Heart right ventricle (tissue), 16 donors: ENCODE measurements around the gene TUBGCP5. TPM values are rescaled to one million over a fixed set of nuclear protein-coding genes. Genes with fewer than 3 reads are reported as not detected.
"Not testable (repeated sequence)": the region's sequence is repeated elsewhere in the genome, so short reads cannot be mapped to it uniquely, and the experiment has no call there.

Experiments used
- ATAC-seq, 8 donors: fragments of 200-7000 bp; cut with Tn5 transposase; one replicate each; pipeline ENCODE4 v1.9.1; 2020; ENCODE audit warnings: mild to moderate bottlenecking in 8 of 8, moderate library complexity in 8 of 8, moderate number of reproducible peaks in 1 of 8
- DNase-seq, 2 donors: peaks; one replicate each; pipeline ENCODE4 v3.0.0-alpha.2; 2020
- H3K27ac ChIP-seq, 10 donors: fragments of 200-600 bp; sonication (generic) in 2 of 10; one replicate each; pipeline versions ENCODE4 v1.5.0 to v1.8.0; 2020 to 2022; ENCODE audit warnings: mild to moderate bottlenecking in 3 of 10
- H3K27me3 ChIP-seq, 7 donors: fragments of 200-600 bp; one replicate each; pipeline ENCODE4 v1.8.0; 2021 to 2022; ENCODE audit warnings: mild to moderate bottlenecking in 2 of 7
- H3K36me3 ChIP-seq, 9 donors: fragments of 200-600 bp; sonication (generic) in 1 of 9; one replicate each; pipeline versions ENCODE4 v1.5.0 to v1.8.0; 2020 to 2022; ENCODE audit warnings: mild to moderate bottlenecking in 2 of 9
- H3K4me1 ChIP-seq, 9 donors: fragments of 200-600 bp; sonication (generic) in 1 of 9; one replicate each; pipeline versions ENCODE4 v1.5.0 to v1.8.0; 2020 to 2022; ENCODE audit warnings: mild to moderate bottlenecking in 4 of 9
- H3K4me3 ChIP-seq, 10 donors: fragments of 200-600 bp; sonication (generic) in 2 of 10; one replicate each; pipeline versions ENCODE4 v1.5.0 to v1.8.0; 2020 to 2022; ENCODE audit warnings: mild to moderate bottlenecking in 7 of 10, moderate library complexity in 2 of 10
- H3K9me3 ChIP-seq, 11 donors: fragments of 200-600 bp in 10 of 11; sonication (generic) in 2 of 11; one replicate each; pipeline versions ENCODE4 v1.5.0 to v1.8.0; 2013 to 2022; ENCODE audit warnings: mild to moderate bottlenecking in 2 of 11, control low read depth in 1 of 11, moderate library complexity in 1 of 11
- WGBS, 2 donors: extraction: QIAGEN DNeasy Blood & Tissue Kit; methylation state at CpG; one replicate each; pipeline ENCODE4 v1.1.7; 2013; ENCODE audit warnings: inconsistent platforms in 1 of 2; 5-methylcytosine and 5-hydroxymethylcytosine counted together
- intact Hi-C, 10 donors: fragments of 100-400 bp; cut with DNase I; formaldehyde crosslinking; loops; one replicate each; pipeline versions ENCODE4 v1.11.1 to v1.14.2; 2022
- polyA plus RNA-seq, 2 donors: library from polyadenylated mRNA; stranded (reverse); fragments of 200-250 nt; gene quantifications; one replicate each; pipeline ENCODE4 v1.2.3, GENCODE V29; 2013
- total RNA-seq, 10 donors: library from RNA; stranded (reverse); fragmentation: NEBNext Ultra II Directional in 3 of 10; extraction: Animal tissue kit (Norgen Biotek cat#: 25700) in 3 of 10; gene quantifications; one replicate each; pipeline versions ENCODE4 v1.2.1 to v1.2.4, GENCODE V29; 2021 to 2023
- TF ChIP-seq, protein P1 (sequence below), 9 donors: fragments of 200-600 bp; sonication (generic) in 2 of 9; IDR thresholded peaks; one replicate each; pipeline versions ENCODE4 v1.5.0 to v1.8.0; 2021 to 2022; ENCODE audit warnings: antibody characterized with exemption in 9 of 9, mild to moderate bottlenecking in 5 of 9, moderate library complexity in 1 of 9
- donor health status: Arrhythmogenic right ventricular cardiomyopathy.
- donor health status: ischemic (EF 13 %, LVEDD 7.1; RV severe dilation, severe dysfunction).
- donor health status: healthy with polysubstance abuse.
- donor health status: DM: no; HTN: yes; CAD: no.
- donor health status: DM: no; HTN: no; CAD: no.
- donor health status: ischemic (EF 25% LVEDD 6.9; RV normal size, moderate dysfunction).
- donor health status: ischemic (EF 25% LVEDD 5.7; RV mildly dilated, moderate dysfunction).
- donor health status: healthy.
- donor health status: DM: yes; HTN: yes; CAD: no.
- donor health status: Ischemic cardiomyopathy.
- donor health status: ischemic (EF 35%, LVEDD 5.7; RV mildly dilated, moderate dysfunction).
- donor health status: nonischemic (EF 11% LVEDD 7.7; RV severe dilation, severe dysfunction).
- donor health status: DM: yes; HTN: yes; CAD: no.
- donor health status: PGD.
- donor health status: ischemic (EF 29% LVEDD 5.4; RV normal size, mild dysfunction).
- donor health status: nonischemic (EF 23%, LVEDD 6.1; RV moderate dilation, normal function).

The TUBGCP5 gene
- total and polyA plus RNA-seq, 12 donors: 3.8 to 17.3 (median 13.2) TPM

DNA sequence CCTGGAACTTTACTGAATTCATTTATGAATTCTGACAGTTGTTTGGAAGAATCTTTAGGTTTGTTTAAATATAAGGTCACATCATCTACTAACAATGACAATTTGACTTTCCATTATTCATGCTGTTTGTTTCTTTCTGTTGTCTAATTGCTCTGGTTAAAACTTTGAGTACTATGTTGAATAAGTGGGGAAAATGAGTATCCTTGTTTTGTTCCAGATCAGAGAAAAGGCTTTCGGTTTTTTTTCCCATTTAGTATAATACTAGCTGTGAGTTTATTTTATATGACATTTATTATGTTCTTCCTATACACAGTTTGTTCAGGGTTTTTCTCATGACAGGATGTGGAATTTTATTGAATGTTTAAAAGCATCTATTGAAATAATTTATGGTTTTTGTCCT lies 11.3 kb upstream of the TUBGCP5 start:
- DNase-seq: no peak
- Histone ChIP-seq H3K36me3 (no peaks in the 10 kb centered on the region), H3K27me3 (peaks cover 0 to 3% (median 0%) of the 10 kb centered on the region in 7 donors), H3K4me1 (no peaks in the 10 kb centered on the region), H3K4me3 (no peak overlapping the region), H3K27ac (no peak overlapping the region), H3K9me3 (peaks cover 0 to 4% (median 0%) of the 10 kb centered on the region in 11 donors)
- TF ChIP-seq, protein P1, sequence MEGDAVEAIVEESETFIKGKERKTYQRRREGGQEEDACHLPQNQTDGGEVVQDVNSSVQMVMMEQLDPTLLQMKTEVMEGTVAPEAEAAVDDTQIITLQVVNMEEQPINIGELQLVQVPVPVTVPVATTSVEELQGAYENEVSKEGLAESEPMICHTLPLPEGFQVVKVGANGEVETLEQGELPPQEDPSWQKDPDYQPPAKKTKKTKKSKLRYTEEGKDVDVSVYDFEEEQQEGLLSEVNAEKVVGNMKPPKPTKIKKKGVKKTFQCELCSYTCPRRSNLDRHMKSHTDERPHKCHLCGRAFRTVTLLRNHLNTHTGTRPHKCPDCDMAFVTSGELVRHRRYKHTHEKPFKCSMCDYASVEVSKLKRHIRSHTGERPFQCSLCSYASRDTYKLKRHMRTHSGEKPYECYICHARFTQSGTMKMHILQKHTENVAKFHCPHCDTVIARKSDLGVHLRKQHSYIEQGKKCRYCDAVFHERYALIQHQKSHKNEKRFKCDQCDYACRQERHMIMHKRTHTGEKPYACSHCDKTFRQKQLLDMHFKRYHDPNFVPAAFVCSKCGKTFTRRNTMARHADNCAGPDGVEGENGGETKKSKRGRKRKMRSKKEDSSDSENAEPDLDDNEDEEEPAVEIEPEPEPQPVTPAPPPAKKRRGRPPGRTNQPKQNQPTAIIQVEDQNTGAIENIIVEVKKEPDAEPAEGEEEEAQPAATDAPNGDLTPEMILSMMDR (IDR thresholded peaks at IDR 0.05): no peak
- intact Hi-C loops: no loop called here
- no peak for ATAC-seq
- WGBS, 2 donors: 74 to 79% methylated on average over 1 of the region's 1 CpG

DNA sequence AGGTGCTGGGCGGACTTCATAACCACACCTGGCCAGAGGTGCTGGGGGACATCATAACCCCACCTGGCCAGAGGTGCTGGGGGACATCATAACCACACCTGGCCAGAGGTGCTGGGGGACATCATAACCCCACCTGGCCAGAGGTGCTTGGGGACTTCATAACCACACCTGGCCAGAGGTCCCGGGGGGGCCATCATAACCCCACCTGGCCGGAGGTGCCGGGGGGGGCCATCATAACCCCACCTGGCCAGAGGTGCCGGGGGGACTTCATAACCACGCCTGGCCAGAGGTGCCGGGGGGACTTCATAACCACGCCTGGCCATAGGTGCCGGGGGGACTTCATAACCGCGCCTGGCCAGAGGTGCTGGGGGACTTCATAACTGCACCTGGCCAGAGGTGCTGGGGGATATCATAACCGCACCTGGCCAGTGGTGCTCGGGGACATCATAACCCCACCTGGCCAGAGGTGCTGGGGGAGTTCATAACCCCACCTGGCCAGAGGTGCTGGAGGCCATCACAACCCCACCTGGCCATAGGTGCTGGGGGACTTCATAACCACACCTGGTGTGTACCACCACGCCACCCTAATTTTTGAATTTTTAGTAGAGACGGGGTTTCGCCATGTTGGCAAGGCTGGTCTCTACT lies 10.7 kb upstream of the TUBGCP5 start:
- Histone ChIP-seq H3K27me3 (no peaks in the 10 kb centered on the region), H3K9me3 (peaks cover 0 to 4% (median 0%) of the 10 kb centered on the region in 11 donors), H3K36me3 (no peaks in the 10 kb centered on the region), H3K4me3 (no peak overlapping the region), H3K4me1 (no peaks in the 10 kb centered on the region), H3K27ac (no peak overlapping the region)
- 92 to 97% methylated on average over 16 of the region's 16 CpGs for WGBS, 2 donors
- TF ChIP-seq, protein P1 (IDR thresholded peaks at IDR 0.05): no peak
- DNase-seq: no peak
- intact Hi-C loops: no loop called here
- ATAC-seq: no peak

DNA sequence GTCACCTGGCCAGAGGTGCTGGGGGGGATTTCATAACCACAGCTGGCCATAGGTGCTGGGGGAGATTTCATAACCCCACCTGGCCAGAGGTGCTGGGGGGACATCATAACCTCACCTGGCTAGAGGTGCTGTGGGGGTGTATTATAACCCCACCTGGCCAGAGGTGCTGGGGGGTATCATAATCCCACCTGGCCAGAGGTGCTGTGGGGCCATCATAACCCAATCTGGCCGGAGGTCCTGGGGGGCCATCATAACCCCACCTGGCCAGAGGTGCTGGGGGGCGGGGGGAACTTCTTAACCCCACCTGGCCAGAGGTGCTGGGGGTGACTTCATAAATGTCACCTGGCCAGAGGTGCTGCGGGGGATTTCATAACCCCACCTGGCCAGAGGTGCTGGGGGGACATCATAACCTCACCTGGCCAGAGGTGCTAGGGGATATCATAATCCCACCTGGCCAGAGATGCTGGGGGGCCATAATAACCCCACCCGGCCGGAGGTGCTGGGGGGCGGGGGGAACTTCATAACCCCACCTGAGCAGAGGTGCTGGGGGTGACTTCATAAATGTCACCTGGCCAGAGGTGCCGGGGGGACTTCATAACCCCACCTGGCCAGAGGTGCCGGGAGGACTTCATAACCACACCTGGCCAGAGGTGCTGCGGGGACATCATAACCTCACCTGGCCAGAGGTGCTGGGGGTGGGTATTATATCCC lies 9.4 kb upstream of the TUBGCP5 start:
- H3K27ac ChIP-seq, H3K9me3 ChIP-seq, H3K27me3 ChIP-seq, intact Hi-C loops, ATAC-seq, H3K36me3 ChIP-seq, H3K4me3 ChIP-seq, H3K4me1 ChIP-seq, DNase-seq: not testable (repeated sequence)
- 90 to 97% methylated on average over 6 to 9 of the region's 9 CpGs for WGBS, 2 donors

DNA sequence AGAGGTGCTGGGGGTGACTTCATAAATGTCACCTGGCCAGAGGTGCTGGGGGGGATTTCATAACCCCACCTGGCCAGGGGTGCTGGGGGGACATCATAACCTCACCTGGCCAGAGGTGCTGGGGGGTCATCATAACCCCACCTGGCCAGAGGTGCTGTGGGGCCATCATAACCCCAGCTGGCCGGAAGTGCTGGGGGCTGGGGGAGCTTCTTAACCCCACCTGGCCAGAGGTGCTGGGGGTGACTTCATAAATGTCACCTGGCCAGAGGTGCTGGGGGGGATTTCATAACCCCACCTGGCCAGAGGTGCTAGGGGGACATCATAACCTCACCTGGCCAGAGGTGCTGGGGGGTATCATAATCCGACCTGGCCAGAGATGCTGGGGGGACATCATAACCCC lies 4.6 kb upstream of the TUBGCP5 start:
- WGBS, 2 donors: 93 to 98% methylated on average over 2 of the region's 2 CpGs
- not testable (repeated sequence) for DNase-seq

DNA sequence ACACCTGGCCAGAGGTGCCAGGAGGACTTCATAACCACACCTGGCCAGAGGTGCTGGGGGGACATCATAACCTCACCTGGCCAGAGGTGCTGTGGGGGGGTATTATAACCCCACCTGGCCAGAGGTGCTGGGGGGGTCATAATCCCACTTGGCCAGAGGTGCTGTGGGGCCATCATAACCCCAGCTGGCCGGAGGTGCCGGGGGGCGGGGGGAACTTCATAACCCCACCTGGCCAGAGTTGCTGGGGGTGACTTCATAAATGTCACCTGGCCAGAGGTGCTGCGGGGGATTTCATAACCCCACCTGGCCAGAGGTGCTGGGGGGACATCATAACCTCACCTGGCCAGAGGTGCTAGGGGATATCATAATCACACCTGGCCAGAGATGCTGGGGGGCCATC lies 4.2 kb upstream of the TUBGCP5 start:
- intact Hi-C loops, H3K4me1 ChIP-seq, H3K9me3 ChIP-seq, H3K27me3 ChIP-seq, H3K36me3 ChIP-seq, H3K4me3 ChIP-seq, DNase-seq, H3K27ac ChIP-seq, ATAC-seq: not testable (repeated sequence)
- WGBS, 2 donors: 98 to 99% methylated on average over 4 of the region's 4 CpGs

More for the DNA sequence above, 4.6 kb upstream of the TUBGCP5 start:
- H3K36me3 ChIP-seq, intact Hi-C loops, H3K4me1 ChIP-seq, H3K27me3 ChIP-seq, H3K4me3 ChIP-seq, H3K9me3 ChIP-seq, H3K27ac ChIP-seq, ATAC-seq: not testable (repeated sequence)

DNA sequence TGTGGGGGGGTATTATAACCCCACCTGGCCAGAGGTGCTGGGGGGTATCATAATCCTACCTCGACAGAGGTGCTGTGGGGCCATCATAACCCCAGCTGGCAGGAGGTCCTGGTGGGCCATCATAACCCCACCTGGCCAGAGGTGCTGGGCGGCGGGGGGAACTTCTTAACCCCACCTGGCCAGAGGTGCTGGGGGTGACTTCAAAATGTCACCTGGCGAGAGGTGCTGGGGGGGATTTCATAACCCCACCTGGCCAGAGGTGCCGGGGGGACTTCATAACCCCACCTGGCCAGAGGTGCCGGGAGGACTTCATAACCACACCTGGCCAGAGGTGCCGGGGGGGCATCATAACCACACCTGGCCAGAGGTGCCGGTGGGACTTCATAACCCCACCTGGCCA lies 2.4 kb upstream of the TUBGCP5 start:
- WGBS, 2 donors: 96 to 100% methylated on average over 8 of the region's 8 CpGs
- ATAC-seq, H3K27ac ChIP-seq, H3K27me3 ChIP-seq, H3K9me3 ChIP-seq, H3K36me3 ChIP-seq, intact Hi-C loops, DNase-seq, H3K4me3 ChIP-seq: not testable (repeated sequence)
- peaks cover 0 to 19% (median 16%) of the 10 kb centered on the region in 9 donors for H3K4me1 ChIP-seq
